Rectal smooth muscle tissue (tissue), 1 donor: Measurements from ENCODE around the gene FAM78B.

ENCODE experiments used
- H3K27ac ChIP-seq: one replicate; pipeline ENCODE4 v1.7.0; 2013; ENCODE audit warnings: low read depth, low read length, inconsistent platforms
- H3K27me3 ChIP-seq: one replicate; pipeline ENCODE4 v1.7.0; 2013; ENCODE audit warnings: low read length; ENCODE audit not compliant: control insufficient read depth, insufficient read depth
- H3K36me3 ChIP-seq: one replicate; pipeline ENCODE4 v1.7.0; 2013; ENCODE audit warnings: low read length; ENCODE audit not compliant: control insufficient read depth, insufficient read depth
- H3K4me1 ChIP-seq: one replicate; pipeline ENCODE4 v1.7.0; 2013; ENCODE audit warnings: low read length; ENCODE audit not compliant: control insufficient read depth, insufficient read depth
- H3K4me3 ChIP-seq: one replicate; pipeline ENCODE4 v1.7.0; 2013; ENCODE audit warnings: low read length
- H3K9ac ChIP-seq: one replicate; pipeline ENCODE4 v1.7.0; 2013; ENCODE audit warnings: low read length

FAM78B gene

GRCh38 chr1:166166698-166167571, at the start of gene FAM78B:
FAM78B (minus strand) TSS chr1:166167001; CDS start chr1:166166248, 753 bp downstream.
- H3K9ac ChIP-seq, result no peak within 1 kb of the TSS
- H3K36me3 ChIP-seq, result no peaks in the 10 kb centered on the region
- H3K27me3 ChIP-seq, result no peaks in the 10 kb centered on the region
- peaks cover 4% of the 10 kb centered on the region for H3K4me1 ChIP-seq
- H3K4me3 ChIP-seq, result peak within 1 kb of the TSS; percentile 70
- H3K27ac ChIP-seq, result peak within 1 kb of the TSS; percentile 15

GRCh38 chr1:166202546-166202945, 35.7 kb upstream of the FAM78B start:
- no peak overlapping the region for H3K4me3 ChIP-seq
- H3K4me1 ChIP-seq, result no peaks in the 10 kb centered on the region
- H3K9ac ChIP-seq, result no peak overlapping the region
- H3K36me3 ChIP-seq, result no peaks in the 10 kb centered on the region
- no peak overlapping the region for H3K27ac ChIP-seq
- H3K27me3 ChIP-seq, result no peaks in the 10 kb centered on the region

DNA sequence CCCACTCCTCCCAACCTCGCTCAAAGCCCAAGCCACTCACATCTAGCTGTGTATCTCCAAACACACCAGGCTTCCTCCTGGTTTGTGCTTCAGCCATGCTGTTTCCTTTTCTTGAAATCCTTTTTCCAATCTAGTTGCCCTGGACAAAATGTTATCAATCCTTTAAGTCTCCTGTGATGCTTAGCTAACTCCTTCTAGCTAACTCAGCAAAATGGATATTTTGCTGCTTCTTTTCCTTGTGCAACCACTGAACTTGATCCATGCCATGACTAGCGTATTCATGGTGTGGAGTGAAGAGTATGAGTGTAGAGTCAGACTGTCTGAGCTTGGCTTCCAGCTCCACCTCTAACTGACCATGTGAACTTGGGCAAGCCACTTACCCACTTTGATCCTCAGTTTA, 33.9 kb upstream of the FAM78B start:
- no peak overlapping the region for H3K9ac ChIP-seq
- H3K27me3 ChIP-seq, result no peaks in the 10 kb centered on the region
- H3K4me1 ChIP-seq, result no peaks in the 10 kb centered on the region
- H3K27ac ChIP-seq, result no peak overlapping the region
- no peaks in the 10 kb centered on the region for H3K36me3 ChIP-seq
- H3K4me3 ChIP-seq, result no peak overlapping the region

DNA sequence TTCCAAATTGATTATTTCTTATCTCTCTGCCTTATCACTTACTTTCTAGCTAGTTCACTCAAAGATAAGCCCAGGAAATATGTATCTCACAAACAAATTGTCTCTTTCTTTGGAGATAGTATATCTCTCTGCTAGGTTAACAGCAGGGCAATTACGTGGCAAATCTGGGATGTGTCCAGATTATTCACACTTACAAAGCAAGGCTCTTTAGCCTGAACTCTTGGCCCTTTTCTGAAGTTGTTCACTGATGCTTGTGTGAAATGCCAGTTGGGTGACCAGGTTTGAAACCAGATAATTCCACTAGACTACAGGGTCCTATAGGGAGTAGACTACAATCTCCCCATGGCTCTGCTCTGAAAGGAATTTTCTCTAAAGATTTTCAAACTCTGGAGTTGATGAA, 30.8 kb upstream of the FAM78B start:
- Histone ChIP-seq H3K36me3 (no peaks in the 10 kb centered on the region), H3K9ac (no peak overlapping the region)

DNA sequence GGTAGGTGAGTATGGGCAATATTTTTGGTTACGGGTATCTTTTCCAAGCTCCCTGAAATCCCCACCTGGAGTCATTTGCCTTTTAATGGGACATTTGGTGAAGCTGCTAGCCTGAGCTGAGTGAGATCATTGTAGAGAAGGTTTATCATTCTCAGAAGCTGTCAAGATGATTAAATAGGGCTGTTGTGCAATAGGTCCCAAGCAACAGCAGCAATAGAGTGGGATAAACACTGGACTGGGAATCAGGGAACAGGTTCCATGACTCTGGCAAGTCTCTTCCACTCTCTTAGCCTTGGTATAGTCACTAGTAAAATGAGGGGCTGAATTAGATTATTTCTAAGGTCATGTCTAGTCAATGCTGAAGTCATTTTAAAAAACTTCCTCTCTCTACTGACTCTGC, 30.3 kb upstream of the FAM78B start:
- Histone ChIP-seq H3K9ac (no peak overlapping the region), H3K4me3 (no peak overlapping the region), H3K27ac (no peak overlapping the region), H3K36me3 (no peaks in the 10 kb centered on the region), H3K4me1 (no peaks in the 10 kb centered on the region), H3K27me3 (no peaks in the 10 kb centered on the region)

More for the DNA sequence above, 30.8 kb upstream of the FAM78B start:
- no peak overlapping the region for H3K4me3 ChIP-seq
- H3K27me3 ChIP-seq, result no peaks in the 10 kb centered on the region
- no peaks in the 10 kb centered on the region for H3K4me1 ChIP-seq
- no peak overlapping the region for H3K27ac ChIP-seq

DNA sequence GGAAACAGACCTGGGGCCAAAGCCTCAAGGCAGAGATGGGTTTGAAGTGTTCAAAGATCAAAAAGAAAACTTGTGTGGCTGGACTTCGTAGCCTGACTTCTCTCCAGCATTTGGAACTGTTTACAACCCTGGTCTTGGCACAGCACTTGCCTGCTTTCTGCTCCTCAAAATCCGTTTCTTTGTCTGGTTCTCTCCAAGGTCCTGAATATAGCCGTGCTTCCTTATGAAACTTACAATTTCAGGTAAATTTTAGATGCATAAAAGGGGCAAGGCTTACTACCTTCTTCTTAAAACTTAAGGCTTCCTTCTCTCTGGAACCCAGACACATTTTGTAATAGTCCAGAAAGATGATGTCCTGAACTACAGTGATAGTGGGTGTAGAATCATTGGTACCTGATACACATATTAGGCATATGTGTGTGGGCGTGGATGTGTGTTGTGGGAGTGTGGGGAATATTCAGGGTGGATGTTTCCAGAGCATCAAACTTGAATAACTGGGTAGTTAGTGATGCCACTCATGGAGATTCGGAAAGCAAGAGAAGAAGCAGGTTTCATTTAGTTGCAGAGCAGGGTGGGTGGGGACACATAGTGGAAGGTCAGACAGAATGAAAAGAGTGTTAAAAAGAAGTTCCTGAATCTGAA, 26.4 kb upstream of the FAM78B start:
- H3K4me3 ChIP-seq, result no peak overlapping the region
- H3K36me3 ChIP-seq, result no peaks in the 10 kb centered on the region
- H3K4me1 ChIP-seq, result no peaks in the 10 kb centered on the region
- H3K9ac ChIP-seq, result no peak overlapping the region
- H3K27ac ChIP-seq, result no peak overlapping the region
- H3K27me3 ChIP-seq, result no peaks in the 10 kb centered on the region

DNA sequence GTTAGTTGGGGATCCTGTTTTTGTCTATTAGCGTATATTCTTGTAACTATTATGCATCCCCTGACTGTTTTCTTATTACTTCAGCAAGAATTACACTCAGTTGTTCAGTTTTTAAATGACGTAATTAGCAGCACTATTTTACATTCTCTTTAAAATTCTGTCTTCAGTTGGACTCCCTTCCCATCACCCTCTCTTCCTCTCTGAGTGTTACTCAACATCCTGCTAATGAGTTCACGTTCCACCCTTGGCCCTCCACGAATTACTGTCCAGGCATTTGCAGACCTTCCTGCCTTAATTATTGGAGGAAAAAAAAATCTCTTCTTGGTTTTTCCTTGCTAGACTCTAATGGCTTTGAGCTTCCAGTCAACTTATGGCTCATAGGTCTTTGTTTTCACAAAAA, 23.6 kb upstream of the FAM78B start:
- Histone ChIP-seq H3K4me3 (no peak overlapping the region), H3K4me1 (no peaks in the 10 kb centered on the region), H3K27ac (no peak overlapping the region), H3K9ac (no peak overlapping the region), H3K27me3 (no peaks in the 10 kb centered on the region), H3K36me3 (no peaks in the 10 kb centered on the region)

- Histone ChIP-seq H3K9ac (no peak overlapping the region), H3K27me3 (no peaks in the 10 kb centered on the region), H3K4me3 (no peak overlapping the region), H3K27ac (no peak overlapping the region), H3K4me1 (no peaks in the 10 kb centered on the region), H3K36me3 (no peaks in the 10 kb centered on the region)
Observed at GRCh38 chr1:166189126-166189525, 22.3 kb upstream of the FAM78B start.

- no peaks in the 10 kb centered on the region for H3K36me3 ChIP-seq
- no peak overlapping the region for H3K4me3 ChIP-seq
- H3K4me1 ChIP-seq, result no peaks in the 10 kb centered on the region
- no peaks in the 10 kb centered on the region for H3K27me3 ChIP-seq
- no peak overlapping the region for H3K9ac ChIP-seq
- no peak overlapping the region for H3K27ac ChIP-seq
Observed at GRCh38 chr1:166185526-166185925, 18.7 kb upstream of the FAM78B start.

DNA sequence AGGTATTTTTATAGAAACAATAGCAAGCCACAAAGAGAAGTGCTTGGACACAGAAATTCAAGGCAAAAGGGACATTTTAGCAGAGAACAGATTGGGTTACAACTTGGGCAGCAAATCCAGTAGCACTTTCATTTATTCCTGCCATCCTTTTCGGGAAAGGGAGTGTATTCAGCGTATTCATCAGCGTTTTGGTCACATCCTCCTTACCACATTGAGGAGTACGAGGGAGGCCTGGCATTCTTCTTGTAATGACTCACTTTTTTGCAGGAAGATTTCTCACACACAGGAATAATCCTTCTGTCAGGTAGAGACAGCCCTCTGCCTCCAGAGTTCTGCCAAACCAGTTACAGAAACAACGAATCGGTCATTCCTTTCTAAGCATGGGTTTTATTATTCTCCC, 18.1 kb upstream of the FAM78B start:
- Histone ChIP-seq H3K9ac (no peak overlapping the region), H3K4me1 (no peaks in the 10 kb centered on the region), H3K36me3 (no peaks in the 10 kb centered on the region), H3K27ac (no peak overlapping the region), H3K4me3 (no peak overlapping the region), H3K27me3 (no peaks in the 10 kb centered on the region)

GRCh38 chr1:166184012-166184411, 17.2 kb upstream of the FAM78B start:
- Histone ChIP-seq H3K27ac (no peak overlapping the region), H3K27me3 (no peaks in the 10 kb centered on the region), H3K4me3 (no peak overlapping the region), H3K9ac (no peak overlapping the region), H3K36me3 (no peaks in the 10 kb centered on the region), H3K4me1 (no peaks in the 10 kb centered on the region)

- Histone ChIP-seq H3K4me3 (no peak overlapping the region), H3K36me3 (no peaks in the 10 kb centered on the region), H3K9ac (no peak overlapping the region), H3K27me3 (no peaks in the 10 kb centered on the region), H3K27ac (no peak overlapping the region), H3K4me1 (no peaks in the 10 kb centered on the region)
Observed at GRCh38 chr1:166182281-166182680, 15.5 kb upstream of the FAM78B start.

- Histone ChIP-seq H3K27me3 (no peaks in the 10 kb centered on the region), H3K27ac (no peak overlapping the region), H3K9ac (no peak overlapping the region), H3K4me1 (no peaks in the 10 kb centered on the region), H3K36me3 (no peaks in the 10 kb centered on the region), H3K4me3 (no peak overlapping the region)
Observed at GRCh38 chr1:166176416-166176815, 9.6 kb upstream of the FAM78B start.
